Activated naive CD8-positive, alpha-beta T cell treated with anti-CD3 and anti-CD28 coated beads for 36 hours (primary cell): ENCODE measurements around the gene EFCAB14. TPM values are rescaled to one million over a fixed set of nuclear protein-coding genes. Genes with fewer than 3 reads are reported as not detected.

ENCODE experiments used
- DNase-seq: peaks from one replicate; pipeline ENCODE4 v3.0.0; 2021
- H3K27ac Mint-ChIP-seq: one replicate; pipeline ENCODE4 v1.8.0; 2022; ENCODE audit warnings: mild to moderate bottlenecking, moderate library complexity, mixed read lengths
- H3K27me3 Mint-ChIP-seq: one replicate; pipeline ENCODE4 v1.8.0; 2022; ENCODE audit warnings: mild to moderate bottlenecking, mixed read lengths
- H3K36me3 Mint-ChIP-seq: one replicate; pipeline ENCODE4 v1.8.0; 2021; ENCODE audit warnings: mild to moderate bottlenecking, mixed read lengths
- H3K4me1 Mint-ChIP-seq: one replicate; pipeline ENCODE4 v1.8.0; 2021; ENCODE audit warnings: mixed read lengths
- H3K4me3 Mint-ChIP-seq: one replicate; pipeline ENCODE4 v1.8.0; 2022; ENCODE audit warnings: mild to moderate bottlenecking, moderate library complexity, mixed read lengths
- H3K9me3 Mint-ChIP-seq: one replicate; pipeline ENCODE4 v1.8.0; 2022; ENCODE audit warnings: mixed read lengths
- total RNA-seq, 2 experiments: library from RNA; stranded (reverse); gene quantifications; one replicate each; pipeline ENCODE4 v1.2.3, GENCODE V29; 2021

EFCAB14 gene
- total RNA-seq, 2 experiments from 2014 or later: 38.3 to 42.5 TPM

GRCh38 chr1:46642115-46642680 is 76.7 kb downstream of the EFCAB14 start:
- H3K4me1 Mint-ChIP-seq: no peaks in the 10 kb centered on the region
- H3K4me3 Mint-ChIP-seq: no peak overlapping the region
- no peaks in the 10 kb centered on the region for H3K27me3 Mint-ChIP-seq
- peaks cover 10% of the 10 kb centered on the region for H3K36me3 Mint-ChIP-seq
- no peaks in the 10 kb centered on the region for H3K9me3 Mint-ChIP-seq
- DNase-seq: no peak
- H3K27ac Mint-ChIP-seq: no peak overlapping the region

- DNase-seq: no peak
- Mint-ChIP-seq H3K4me1 (no peaks in the 10 kb centered on the region), H3K4me3 (no peak overlapping the region), H3K36me3 (peaks cover 6% of the 10 kb centered on the region), H3K9me3 (no peaks in the 10 kb centered on the region), H3K27ac (no peak overlapping the region), H3K27me3 (no peaks in the 10 kb centered on the region)
Measured at GRCh38 chr1:46639547-46639946, 79.4 kb downstream of the EFCAB14 start.

- Mint-ChIP-seq H3K27me3 (no peaks in the 10 kb centered on the region), H3K36me3 (peaks cover 6% of the 10 kb centered on the region), H3K9me3 (no peaks in the 10 kb centered on the region), H3K4me3 (no peak overlapping the region), H3K27ac (no peak overlapping the region), H3K4me1 (no peaks in the 10 kb centered on the region)
- no peak for DNase-seq
Measured at GRCh38 chr1:46638921-46639320, 80.0 kb downstream of the EFCAB14 start.

DNA sequence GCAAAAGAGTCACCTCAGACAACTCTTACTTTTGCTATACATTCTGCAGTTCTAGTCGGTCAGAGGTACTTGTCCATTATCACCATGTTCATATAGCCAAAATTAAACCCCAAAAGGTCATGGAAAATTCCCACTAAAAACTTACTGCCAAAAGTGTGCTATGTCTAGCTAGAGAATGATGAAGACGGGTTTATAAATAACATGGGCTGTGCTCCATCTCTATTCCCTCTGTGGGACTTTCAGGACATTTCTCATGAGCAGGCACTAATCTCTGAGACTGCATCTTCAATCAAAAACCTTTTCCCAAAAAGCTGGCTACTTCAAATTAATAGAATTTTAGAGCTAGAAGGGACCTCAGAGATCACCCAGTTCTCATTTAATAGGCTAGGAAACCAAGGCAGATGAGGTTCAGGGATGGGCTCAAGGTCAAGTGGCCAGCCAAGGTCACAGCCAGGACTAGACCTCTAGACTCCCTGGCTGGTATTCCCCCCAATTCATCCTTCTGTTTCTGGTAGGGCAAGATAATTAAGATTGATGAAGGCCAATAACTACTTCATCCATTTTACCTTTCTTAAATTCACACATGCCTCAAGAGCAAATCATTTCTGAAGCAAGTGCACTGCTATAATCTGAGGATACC is 81.3 kb downstream of the EFCAB14 start:
- Mint-ChIP-seq H3K27ac (no peak overlapping the region), H3K36me3 (peaks cover 8% of the 10 kb centered on the region), H3K27me3 (no peaks in the 10 kb centered on the region), H3K4me3 (no peak overlapping the region), H3K9me3 (no peaks in the 10 kb centered on the region), H3K4me1 (no peaks in the 10 kb centered on the region)
- DNase-seq: no peak

- H3K27ac Mint-ChIP-seq: no peak overlapping the region
- DNase-seq: no peak
- H3K4me3 Mint-ChIP-seq: no peak overlapping the region
- no peaks in the 10 kb centered on the region for H3K4me1 Mint-ChIP-seq
- H3K9me3 Mint-ChIP-seq: no peaks in the 10 kb centered on the region
- no peaks in the 10 kb centered on the region for H3K27me3 Mint-ChIP-seq
- peaks cover 3% of the 10 kb centered on the region for H3K36me3 Mint-ChIP-seq
Measured at GRCh38 chr1:46635205-46635604, 83.7 kb downstream of the EFCAB14 start.

DNA sequence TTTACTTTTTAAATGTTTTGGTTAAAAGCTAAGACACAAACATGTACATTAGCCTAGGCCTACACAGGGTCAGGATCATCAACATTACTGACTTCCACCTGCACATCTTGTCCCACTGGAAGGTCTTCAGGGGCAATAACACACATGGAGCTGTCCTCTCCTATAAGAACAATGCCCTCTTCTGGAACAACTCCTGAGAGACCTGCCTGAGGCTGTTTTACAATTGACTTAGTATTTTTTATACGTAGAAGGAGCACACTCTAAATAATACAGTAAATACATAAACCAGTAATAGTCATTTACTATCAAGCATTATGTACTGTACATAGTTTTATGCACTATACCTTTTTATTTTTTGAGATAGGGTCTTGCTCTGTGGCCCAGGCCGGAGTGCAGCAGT is 88.2 kb downstream of the EFCAB14 start:
- Mint-ChIP-seq H3K4me1 (no peaks in the 10 kb centered on the region), H3K27me3 (no peaks in the 10 kb centered on the region), H3K4me3 (no peak overlapping the region), H3K36me3 (peaks cover 3% of the 10 kb centered on the region), H3K27ac (no peak overlapping the region), H3K9me3 (no peaks in the 10 kb centered on the region)
- no peak for DNase-seq

Other genes starting within 250 kb of the EFCAB14 start
- not detected for gene DMBX1, start 229.3 kb downstream of the EFCAB14 start, total RNA-seq
- gene KNCN, start 167.5 kb downstream of the EFCAB14 start, total RNA-seq: not detected
- gene MKNK1, start 114.8 kb downstream of the EFCAB14 start, total RNA-seq: 10 to 100 TPM; 23.0 to 23.4 TPM
- 1 to 10 TPM; 8.7 TPM for gene MOB3C, start 102.3 kb downstream of the EFCAB14 start, total RNA-seq
- gene ATPAF1, start 50.8 kb downstream of the EFCAB14 start, total RNA-seq: 10 to 100 TPM; 45.0 to 46.6 TPM
- gene TEX38, start 47.3 kb downstream of the EFCAB14 start, total RNA-seq: not detected
- not detected for gene CYP4B1, start 79.9 kb upstream of the EFCAB14 start, total RNA-seq
- not detected for gene CYP4A11, start 222.4 kb upstream of the EFCAB14 start, total RNA-seq